ENCODE results near the gene PRRX2.

DNA sequence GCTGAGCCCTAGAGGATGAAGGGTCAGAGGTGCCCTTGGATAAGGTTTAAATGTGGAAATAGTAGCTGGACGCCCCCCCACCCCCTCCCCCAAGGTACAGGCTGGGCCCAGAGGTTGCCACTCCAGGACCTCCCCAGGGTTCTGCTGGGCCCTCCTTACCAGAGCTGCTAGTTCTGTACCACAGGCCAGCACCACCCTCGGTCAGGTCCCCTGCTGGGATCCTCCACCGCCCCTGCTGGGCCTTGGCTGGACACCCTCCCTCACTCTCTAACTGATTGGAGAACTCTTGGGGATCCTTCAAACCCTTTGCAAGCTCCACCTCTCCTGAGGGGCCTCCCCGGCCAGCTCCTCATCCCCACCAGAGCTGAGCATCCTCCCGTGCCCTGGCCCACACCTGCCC is 52.5 kb downstream of the PRRX2 start:
- TF ChIP-seq CBFB (CRISPR knock-in tag; IDR thresholded peaks at IDR 0.05; ENCODE audit: low read depth) (no peak), NR1H2 (CRISPR knock-in tag; IDR thresholded peaks at IDR 0.05) (no peak), JUN (CRISPR knock-in tag; IDR thresholded peaks at IDR 0.05) (no peak), FOXK1 (CRISPR knock-in tag; IDR thresholded peaks at IDR 0.05) (no peak), ZNF121 (CRISPR knock-in tag; IDR thresholded peaks at IDR 0.05) (no peak), RELA (CRISPR knock-in tag; IDR thresholded peaks at IDR 0.05; ENCODE audit: borderline replicate concordance) (no peak), ZNF232 (CRISPR knock-in tag; IDR thresholded peaks at IDR 0.05) (no peak)
- TF ChIP-seq, protein P1, sequence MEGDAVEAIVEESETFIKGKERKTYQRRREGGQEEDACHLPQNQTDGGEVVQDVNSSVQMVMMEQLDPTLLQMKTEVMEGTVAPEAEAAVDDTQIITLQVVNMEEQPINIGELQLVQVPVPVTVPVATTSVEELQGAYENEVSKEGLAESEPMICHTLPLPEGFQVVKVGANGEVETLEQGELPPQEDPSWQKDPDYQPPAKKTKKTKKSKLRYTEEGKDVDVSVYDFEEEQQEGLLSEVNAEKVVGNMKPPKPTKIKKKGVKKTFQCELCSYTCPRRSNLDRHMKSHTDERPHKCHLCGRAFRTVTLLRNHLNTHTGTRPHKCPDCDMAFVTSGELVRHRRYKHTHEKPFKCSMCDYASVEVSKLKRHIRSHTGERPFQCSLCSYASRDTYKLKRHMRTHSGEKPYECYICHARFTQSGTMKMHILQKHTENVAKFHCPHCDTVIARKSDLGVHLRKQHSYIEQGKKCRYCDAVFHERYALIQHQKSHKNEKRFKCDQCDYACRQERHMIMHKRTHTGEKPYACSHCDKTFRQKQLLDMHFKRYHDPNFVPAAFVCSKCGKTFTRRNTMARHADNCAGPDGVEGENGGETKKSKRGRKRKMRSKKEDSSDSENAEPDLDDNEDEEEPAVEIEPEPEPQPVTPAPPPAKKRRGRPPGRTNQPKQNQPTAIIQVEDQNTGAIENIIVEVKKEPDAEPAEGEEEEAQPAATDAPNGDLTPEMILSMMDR (IDR thresholded peaks at IDR 0.05): no peak
- TF ChIP-seq, protein P2, sequence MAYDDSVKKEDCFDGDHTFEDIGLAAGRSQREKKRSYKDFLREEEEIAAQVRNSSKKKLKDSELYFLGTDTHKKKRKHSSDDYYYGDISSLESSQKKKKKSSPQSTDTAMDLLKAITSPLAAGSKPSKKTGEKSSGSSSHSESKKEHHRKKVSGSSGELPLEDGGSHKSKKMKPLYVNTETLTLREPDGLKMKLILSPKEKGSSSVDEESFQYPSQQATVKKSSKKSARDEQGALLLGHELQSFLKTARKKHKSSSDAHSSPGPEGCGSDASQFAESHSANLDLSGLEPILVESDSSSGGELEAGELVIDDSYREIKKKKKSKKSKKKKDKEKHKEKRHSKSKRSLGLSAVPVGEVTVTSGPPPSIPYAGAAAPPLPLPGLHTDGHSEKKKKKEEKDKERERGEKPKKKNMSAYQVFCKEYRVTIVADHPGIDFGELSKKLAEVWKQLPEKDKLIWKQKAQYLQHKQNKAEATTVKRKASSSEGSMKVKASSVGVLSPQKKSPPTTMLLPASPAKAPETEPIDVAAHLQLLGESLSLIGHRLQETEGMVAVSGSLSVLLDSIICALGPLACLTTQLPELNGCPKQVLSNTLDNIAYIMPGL (CRISPR knock-in tag; IDR thresholded peaks at IDR 0.05): no peak
- TF ChIP-seq, protein P3, sequence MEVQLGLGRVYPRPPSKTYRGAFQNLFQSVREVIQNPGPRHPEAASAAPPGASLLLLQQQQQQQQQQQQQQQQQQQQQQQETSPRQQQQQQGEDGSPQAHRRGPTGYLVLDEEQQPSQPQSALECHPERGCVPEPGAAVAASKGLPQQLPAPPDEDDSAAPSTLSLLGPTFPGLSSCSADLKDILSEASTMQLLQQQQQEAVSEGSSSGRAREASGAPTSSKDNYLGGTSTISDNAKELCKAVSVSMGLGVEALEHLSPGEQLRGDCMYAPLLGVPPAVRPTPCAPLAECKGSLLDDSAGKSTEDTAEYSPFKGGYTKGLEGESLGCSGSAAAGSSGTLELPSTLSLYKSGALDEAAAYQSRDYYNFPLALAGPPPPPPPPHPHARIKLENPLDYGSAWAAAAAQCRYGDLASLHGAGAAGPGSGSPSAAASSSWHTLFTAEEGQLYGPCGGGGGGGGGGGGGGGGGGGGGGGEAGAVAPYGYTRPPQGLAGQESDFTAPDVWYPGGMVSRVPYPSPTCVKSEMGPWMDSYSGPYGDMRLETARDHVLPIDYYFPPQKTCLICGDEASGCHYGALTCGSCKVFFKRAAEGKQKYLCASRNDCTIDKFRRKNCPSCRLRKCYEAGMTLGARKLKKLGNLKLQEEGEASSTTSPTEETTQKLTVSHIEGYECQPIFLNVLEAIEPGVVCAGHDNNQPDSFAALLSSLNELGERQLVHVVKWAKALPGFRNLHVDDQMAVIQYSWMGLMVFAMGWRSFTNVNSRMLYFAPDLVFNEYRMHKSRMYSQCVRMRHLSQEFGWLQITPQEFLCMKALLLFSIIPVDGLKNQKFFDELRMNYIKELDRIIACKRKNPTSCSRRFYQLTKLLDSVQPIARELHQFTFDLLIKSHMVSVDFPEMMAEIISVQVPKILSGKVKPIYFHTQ (CRISPR knock-in tag; IDR thresholded peaks at IDR 0.05): no peak
- TF ChIP-seq, protein P4, sequence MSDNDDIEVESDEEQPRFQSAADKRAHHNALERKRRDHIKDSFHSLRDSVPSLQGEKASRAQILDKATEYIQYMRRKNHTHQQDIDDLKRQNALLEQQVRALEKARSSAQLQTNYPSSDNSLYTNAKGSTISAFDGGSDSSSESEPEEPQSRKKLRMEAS (CRISPR knock-in tag; IDR thresholded peaks at IDR 0.05): no peak
- TF ChIP-seq, protein P5, sequence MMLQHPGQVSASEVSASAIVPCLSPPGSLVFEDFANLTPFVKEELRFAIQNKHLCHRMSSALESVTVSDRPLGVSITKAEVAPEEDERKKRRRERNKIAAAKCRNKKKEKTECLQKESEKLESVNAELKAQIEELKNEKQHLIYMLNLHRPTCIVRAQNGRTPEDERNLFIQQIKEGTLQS (CRISPR knock-in tag; conservative IDR thresholded peaks at IDR 0.05): no peak
- TF ChIP-seq, protein P6, sequence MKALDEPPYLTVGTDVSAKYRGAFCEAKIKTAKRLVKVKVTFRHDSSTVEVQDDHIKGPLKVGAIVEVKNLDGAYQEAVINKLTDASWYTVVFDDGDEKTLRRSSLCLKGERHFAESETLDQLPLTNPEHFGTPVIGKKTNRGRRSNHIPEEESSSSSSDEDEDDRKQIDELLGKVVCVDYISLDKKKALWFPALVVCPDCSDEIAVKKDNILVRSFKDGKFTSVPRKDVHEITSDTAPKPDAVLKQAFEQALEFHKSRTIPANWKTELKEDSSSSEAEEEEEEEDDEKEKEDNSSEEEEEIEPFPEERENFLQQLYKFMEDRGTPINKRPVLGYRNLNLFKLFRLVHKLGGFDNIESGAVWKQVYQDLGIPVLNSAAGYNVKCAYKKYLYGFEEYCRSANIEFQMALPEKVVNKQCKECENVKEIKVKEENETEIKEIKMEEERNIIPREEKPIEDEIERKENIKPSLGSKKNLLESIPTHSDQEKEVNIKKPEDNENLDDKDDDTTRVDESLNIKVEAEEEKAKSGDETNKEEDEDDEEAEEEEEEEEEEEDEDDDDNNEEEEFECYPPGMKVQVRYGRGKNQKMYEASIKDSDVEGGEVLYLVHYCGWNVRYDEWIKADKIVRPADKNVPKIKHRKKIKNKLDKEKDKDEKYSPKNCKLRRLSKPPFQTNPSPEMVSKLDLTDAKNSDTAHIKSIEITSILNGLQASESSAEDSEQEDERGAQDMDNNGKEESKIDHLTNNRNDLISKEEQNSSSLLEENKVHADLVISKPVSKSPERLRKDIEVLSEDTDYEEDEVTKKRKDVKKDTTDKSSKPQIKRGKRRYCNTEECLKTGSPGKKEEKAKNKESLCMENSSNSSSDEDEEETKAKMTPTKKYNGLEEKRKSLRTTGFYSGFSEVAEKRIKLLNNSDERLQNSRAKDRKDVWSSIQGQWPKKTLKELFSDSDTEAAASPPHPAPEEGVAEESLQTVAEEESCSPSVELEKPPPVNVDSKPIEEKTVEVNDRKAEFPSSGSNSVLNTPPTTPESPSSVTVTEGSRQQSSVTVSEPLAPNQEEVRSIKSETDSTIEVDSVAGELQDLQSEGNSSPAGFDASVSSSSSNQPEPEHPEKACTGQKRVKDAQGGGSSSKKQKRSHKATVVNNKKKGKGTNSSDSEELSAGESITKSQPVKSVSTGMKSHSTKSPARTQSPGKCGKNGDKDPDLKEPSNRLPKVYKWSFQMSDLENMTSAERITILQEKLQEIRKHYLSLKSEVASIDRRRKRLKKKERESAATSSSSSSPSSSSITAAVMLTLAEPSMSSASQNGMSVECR (CRISPR knock-in tag; IDR thresholded peaks at IDR 0.05; ENCODE audit: borderline replicate concordance): no peak
- TF ChIP-seq, protein P7, sequence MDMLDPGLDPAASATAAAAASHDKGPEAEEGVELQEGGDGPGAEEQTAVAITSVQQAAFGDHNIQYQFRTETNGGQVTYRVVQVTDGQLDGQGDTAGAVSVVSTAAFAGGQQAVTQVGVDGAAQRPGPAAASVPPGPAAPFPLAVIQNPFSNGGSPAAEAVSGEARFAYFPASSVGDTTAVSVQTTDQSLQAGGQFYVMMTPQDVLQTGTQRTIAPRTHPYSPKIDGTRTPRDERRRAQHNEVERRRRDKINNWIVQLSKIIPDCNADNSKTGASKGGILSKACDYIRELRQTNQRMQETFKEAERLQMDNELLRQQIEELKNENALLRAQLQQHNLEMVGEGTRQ (CRISPR knock-in tag; IDR thresholded peaks at IDR 0.05): no peak

All from WTC11 (cell line).